ENCODE results near the gene EPN1.

The EPN1 gene

GRCh38 chr19:55636723-55637122 is 38.3 kb upstream of the EPN1 start:
- TF ChIP-seq CTCF (IDR thresholded peaks at IDR 0.05; ENCODE audit: insufficient read depth, low read length, missing control alignments), result no peak
- POLR2A ChIA-PET, result interaction anchor here (0.8 to 1.6 kb wide), 2 partner anchors 12 to 506 kb away, joined by 3 to 5 read pairs; partner anchors contain the start of gene ZNF784
- 0 out of 2 replicates have a peak overlapping the region, but pooled peaks have one; percentile 10 for H3K4me3 ChIP-seq (ENCODE audit: low read depth, low read length)
- no peak for DNase-seq (ENCODE audit: low read depth, low spot score)
- CTCF ChIA-PET, result interaction anchor here (1.1 to 9.1 kb wide), 6 partner anchors 10 to 122 kb away, joined by 4 to 74 read pairs (median 10); partner anchors contain the start of genes CCDC106, ZNF784 and ZNF865

- POLR2A ChIA-PET, result interaction anchor here (0.7 to 1.6 kb wide), 3 partner anchors 9 to 507 kb away, joined by 3 to 5 read pairs (median 3); partner anchors contain the start of gene ZNF784
- no peak for TF ChIP-seq CTCF (IDR thresholded peaks at IDR 0.05; ENCODE audit: insufficient read depth, low read length, missing control alignments)
- H3K4me3 ChIP-seq (ENCODE audit: low read depth, low read length), result no peak overlapping the region
- CTCF ChIA-PET, result interaction anchor here (0.6 to 9.1 kb wide), 7 partner anchors 12 to 496 kb away, joined by 3 to 74 read pairs (median 6); partner anchors contain the start of genes ZNF784 and ZNF865
- DNase-seq (ENCODE audit: low read depth, low spot score), result no peak
Measured at GRCh38 chr19:55637534-55637933, 37.5 kb upstream of the EPN1 start.

- CTCF ChIA-PET, result interaction anchor here (1.2 to 9.1 kb wide), 8 partner anchors 7 to 498 kb away, joined by 3 to 74 read pairs (median 5); partner anchors contain the start of genes U2AF2 and ZNF784
- no peak for DNase-seq (ENCODE audit: low read depth, low spot score)
Measured at GRCh38 chr19:55638864-55639359, 36.1 kb upstream of the EPN1 start.

GRCh38 chr19:55640043-55640576 is 34.9 kb upstream of the EPN1 start:
- H3K4me3 ChIP-seq (ENCODE audit: low read depth, low read length), result peak overlapping the region; percentile 74
- ChIA-PET CTCF (interaction anchor here (1.2 to 2.1 kb wide), 3 partner anchors 9 to 130 kb away, joined by 3 to 7 read pairs (median 3); partner anchors contain the start of gene U2AF2), POLR2A (interaction anchor here (0.6 kb wide), 1 partner anchor 152 kb away, joined by 3 read pairs; no protein-coding TSS in a partner anchor)
- DNase-seq (ENCODE audit: low read depth, low spot score), result no peak
- TF ChIP-seq CTCF (IDR thresholded peaks at IDR 0.05; ENCODE audit: insufficient read depth, low read length, missing control alignments), result peak; percentile 71

More at GRCh38 chr19:55638864-55639359, 36.1 kb upstream of the EPN1 start:
- TF ChIP-seq CTCF (IDR thresholded peaks at IDR 0.05; ENCODE audit: insufficient read depth, low read length, missing control alignments), result peak; percentile 30
- POLR2A ChIA-PET, result no interaction called here
- no peak overlapping the region for H3K4me3 ChIP-seq (ENCODE audit: low read depth, low read length)

GRCh38 chr19:55640577-55641425 is 34.2 kb upstream of the EPN1 start, which contains the start of gene ZNF580:
ZNF580 (plus strand) TSS chr19:55641002; CDS start chr19:55642509, 1,507 bp downstream.
- TF ChIP-seq CTCF (IDR thresholded peaks at IDR 0.05; ENCODE audit: insufficient read depth, low read length, missing control alignments), result no peak
- H3K4me3 ChIP-seq (ENCODE audit: low read depth, low read length), result peak within 1 kb of the TSS; percentile 74
- ChIA-PET POLR2A (interaction anchor here (0.6 kb wide), 2 partner anchors 152 to 153 kb away, joined by 3 read pairs; no protein-coding TSS in a partner anchor), CTCF (interaction anchor here (1.4 to 2.1 kb wide), 2 partner anchors 9 to 14 kb away, joined by 3 to 7 read pairs; partner anchors contain the start of gene U2AF2)
- no peak for DNase-seq (ENCODE audit: low read depth, low spot score)
